ENCODE data around the gene EFS.

The EFS gene, protein sequence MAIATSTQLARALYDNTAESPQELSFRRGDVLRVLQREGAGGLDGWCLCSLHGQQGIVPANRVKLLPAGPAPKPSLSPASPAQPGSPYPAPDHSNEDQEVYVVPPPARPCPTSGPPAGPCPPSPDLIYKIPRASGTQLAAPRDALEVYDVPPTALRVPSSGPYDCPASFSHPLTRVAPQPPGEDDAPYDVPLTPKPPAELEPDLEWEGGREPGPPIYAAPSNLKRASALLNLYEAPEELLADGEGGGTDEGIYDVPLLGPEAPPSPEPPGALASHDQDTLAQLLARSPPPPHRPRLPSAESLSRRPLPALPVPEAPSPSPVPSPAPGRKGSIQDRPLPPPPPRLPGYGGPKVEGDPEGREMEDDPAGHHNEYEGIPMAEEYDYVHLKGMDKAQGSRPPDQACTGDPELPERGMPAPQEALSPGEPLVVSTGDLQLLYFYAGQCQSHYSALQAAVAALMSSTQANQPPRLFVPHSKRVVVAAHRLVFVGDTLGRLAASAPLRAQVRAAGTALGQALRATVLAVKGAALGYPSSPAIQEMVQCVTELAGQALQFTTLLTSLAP

DNA sequence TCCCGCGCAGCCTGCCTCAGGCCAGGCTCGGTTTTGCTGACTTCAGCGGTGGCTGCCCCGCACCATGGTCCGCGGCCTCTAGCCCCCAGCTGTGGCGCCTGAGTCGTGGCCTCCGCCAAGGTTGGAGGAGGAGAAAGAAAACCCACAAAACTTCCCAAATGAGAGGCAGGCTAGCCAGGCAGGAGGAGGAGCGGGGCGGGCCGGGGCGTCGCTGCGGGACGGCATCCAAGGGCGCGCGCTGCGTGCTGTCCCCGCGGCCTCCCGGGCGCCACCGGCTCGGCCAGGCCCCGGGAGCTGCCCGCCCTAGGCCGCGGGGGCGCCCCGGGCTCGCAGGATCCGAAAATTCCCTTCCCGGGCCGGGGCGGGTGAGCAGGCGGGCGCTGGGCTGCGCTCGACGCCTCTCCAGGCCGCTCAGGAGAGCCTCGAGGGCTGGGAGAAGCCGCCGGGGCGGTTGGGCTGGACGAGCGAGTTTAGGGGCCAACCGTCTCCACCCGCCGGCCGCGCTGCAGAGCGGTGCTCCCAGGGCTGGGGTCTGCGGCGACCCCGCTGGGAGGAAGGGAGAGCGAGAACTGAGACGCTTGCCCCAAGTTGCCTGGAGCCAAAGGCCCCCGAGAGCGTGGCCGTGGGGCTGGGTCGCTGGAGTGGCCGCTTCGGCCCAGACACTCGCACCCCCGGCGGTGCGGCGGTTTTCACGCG is at the start of gene EFS:
Gene EFS (minus strand): TSS at position 137 of the 696 bp plus-strand sequence. CDS start 147 bp downstream, outside the sequence.
- no peak within 1 kb of the TSS for H3K4me3 Mint-ChIP-seq
- no peaks in the 10 kb centered on the region for H3K9me3 Mint-ChIP-seq
- H3K27ac Mint-ChIP-seq = no peak within 1 kb of the TSS
- H3K27me3 Mint-ChIP-seq = peaks cover 28% of the 10 kb centered on the region
- peaks cover 2% of the 10 kb centered on the region for H3K4me1 Mint-ChIP-seq
- no peak for ATAC-seq
- no peaks in the 10 kb centered on the region for H3K36me3 Mint-ChIP-seq (ENCODE audit: low read depth)
- no peak for DNase-seq

DNA sequence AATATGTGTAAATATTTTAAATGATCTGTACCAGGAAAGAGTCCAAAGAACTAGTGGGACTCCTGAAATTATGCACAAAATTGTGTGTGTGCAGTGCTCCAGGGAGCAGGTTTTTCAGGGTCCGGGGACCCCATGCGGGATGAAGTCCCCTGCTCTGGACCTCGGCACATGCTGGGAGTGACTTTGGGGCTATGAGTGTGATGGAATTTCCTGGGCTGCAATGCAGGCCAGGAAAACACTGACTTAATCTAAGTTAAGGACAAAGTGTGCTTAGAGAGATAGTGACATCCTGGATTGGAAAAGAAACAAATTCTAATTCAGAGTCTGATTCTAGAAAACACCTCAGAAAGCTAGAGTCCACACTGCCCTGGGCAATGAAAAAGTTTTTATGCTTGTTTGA is 49.3 kb upstream of the EFS start:
- Mint-ChIP-seq H3K36me3 (ENCODE audit: low read depth) (no peaks in the 10 kb centered on the region), H3K27ac (peak overlapping the region; percentile 21), H3K9me3 (no peaks in the 10 kb centered on the region), H3K4me1 (no peaks in the 10 kb centered on the region), H3K27me3 (no peaks in the 10 kb centered on the region), H3K4me3 (no peak overlapping the region)
- DNase-seq = no peak
- ATAC-seq = no peak

DNA sequence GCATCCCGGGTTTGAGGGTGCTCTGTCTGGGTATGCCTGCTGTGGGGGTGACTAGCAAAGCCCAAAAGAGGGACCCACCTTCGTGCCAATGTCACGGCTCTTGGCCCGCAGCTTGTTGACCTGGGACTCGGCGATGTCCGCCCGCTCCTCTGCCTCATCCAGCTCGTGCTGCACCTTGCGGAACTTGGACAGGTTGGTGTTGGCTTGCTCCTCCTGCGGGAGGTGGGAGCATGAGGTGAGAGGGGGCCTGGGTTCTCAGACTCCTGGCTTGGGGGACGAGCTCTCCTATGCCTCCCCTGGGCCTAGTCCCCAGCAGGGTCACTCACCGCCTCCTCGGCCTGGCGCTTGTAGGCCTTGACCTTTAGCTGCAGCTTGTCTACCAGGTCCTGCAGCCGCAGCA is 48.7 kb upstream of the EFS start:
- Mint-ChIP-seq H3K36me3 (ENCODE audit: low read depth) (no peaks in the 10 kb centered on the region), H3K4me3 (no peak overlapping the region), H3K4me1 (no peaks in the 10 kb centered on the region), H3K9me3 (no peaks in the 10 kb centered on the region), H3K27ac (no peak overlapping the region), H3K27me3 (no peaks in the 10 kb centered on the region)
- ATAC-seq = no peak
- DNase-seq = no peak

DNA sequence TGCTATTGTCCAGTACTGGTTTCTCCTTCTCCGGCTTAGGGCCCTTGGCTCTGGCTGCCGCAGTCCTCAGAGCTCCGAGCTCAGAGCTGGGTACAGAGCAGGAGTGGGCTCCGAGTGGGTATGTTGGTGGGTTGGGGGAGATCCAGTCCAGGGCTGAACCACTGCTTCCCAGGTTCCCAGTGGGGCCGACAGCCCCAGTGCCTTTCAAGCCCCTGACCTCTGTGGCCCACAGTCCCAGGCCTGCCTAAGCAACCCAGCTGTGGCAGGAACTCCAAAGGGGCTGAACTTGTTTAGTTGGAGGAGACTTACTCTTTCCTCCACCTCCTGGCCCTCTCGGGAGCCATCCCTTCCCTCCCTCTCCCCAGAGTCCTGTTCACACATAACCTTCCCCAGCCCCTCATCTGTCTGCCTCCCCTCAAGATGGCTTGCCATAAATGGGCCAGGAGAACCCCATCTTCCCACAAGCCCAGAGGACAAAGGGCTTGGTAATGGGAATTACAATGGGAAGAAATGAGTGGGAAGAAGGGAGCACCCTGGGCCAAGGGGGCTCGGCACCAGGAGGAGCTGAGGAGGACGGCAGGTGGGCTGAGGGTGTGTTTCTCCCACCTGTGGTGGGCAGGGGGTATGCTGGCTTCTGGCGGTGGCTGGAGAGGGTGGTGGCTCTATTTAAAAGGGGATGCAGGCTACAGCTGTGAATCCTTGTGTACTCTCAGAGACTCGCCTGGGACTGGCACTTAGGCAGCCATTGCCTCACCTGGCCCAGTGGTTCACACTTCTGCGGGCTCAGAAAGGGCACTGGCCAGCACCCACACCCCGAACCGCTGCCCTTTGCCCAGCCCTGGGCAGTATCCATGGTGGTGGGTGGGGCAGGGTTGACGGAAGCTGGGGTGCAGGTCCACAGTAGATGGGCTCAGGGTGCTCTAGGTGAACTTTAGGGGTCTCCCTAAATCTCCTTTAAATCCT is 46.9 kb upstream of the EFS start:
- ATAC-seq = no peak
- Mint-ChIP-seq H3K4me3 (no peak overlapping the region), H3K36me3 (ENCODE audit: low read depth) (no peaks in the 10 kb centered on the region), H3K27ac (no peak overlapping the region), H3K9me3 (no peaks in the 10 kb centered on the region), H3K27me3 (peaks cover 4% of the 10 kb centered on the region), H3K4me1 (no peaks in the 10 kb centered on the region)
- DNase-seq = no peak

DNA sequence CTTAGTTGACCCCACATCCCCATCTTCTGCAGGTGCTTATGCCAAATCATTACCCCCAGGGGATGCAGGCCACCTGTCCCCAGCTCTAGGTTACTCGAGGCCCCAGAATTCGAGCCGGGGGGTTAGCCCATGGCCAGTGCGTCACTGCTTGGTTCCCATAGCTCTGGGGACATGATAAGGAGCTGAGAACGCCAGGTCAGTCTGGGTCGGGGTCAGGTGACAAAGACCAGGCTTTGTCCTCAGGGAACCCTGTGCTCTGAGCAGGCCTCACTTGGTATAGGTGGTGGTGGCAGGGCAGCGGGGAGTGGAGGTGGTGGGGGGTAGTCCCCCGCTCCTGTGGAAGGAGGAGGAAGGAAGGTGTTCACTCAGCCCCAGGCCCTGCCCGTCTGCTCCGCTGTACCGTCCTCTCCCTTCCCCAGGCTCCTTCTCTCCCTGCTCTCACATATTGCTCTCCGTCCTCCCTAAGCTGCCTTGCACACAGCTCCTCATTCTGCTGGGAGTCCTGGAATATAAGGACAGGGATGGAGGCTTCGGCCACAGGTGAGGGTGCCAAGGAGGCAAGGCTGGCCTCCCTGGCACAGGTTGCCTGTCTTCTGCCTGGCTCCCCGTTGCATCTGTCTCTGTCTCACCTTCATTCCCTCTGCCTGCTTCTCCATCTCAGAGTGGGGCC is 45.1 kb upstream of the EFS start:
- Mint-ChIP-seq H3K27ac (no peak overlapping the region), H3K4me1 (no peaks in the 10 kb centered on the region), H3K36me3 (ENCODE audit: low read depth) (no peaks in the 10 kb centered on the region), H3K9me3 (no peaks in the 10 kb centered on the region), H3K27me3 (peaks cover 6% of the 10 kb centered on the region), H3K4me3 (no peak overlapping the region)
- DNase-seq (no peak), ATAC-seq (no peak)

DNA sequence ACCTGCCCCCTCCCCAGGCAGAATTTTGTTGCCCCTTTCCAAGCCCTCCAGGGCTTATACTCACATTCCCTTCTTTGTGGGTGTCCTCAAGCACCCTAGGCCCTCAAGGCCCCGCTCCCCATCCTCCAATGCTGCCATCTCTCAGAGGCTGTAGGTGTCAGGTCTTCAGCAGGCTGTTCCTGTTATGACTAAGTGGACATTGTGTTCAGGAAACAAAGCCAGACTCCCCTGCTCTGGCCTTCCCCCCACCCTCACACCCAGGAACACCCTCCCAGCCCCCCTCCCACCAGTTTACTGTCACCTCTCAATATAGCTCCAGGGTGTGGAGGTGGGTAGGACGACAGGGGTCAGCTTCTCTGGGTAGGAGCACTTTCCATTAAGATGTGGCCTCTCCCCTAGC is 44.5 kb upstream of the EFS start:
- DNase-seq (no peak), ATAC-seq (no peak)
- peaks cover 6% of the 10 kb centered on the region for H3K27me3 Mint-ChIP-seq
- no peaks in the 10 kb centered on the region for H3K36me3 Mint-ChIP-seq (ENCODE audit: low read depth)
- no peak overlapping the region for H3K4me3 Mint-ChIP-seq
- H3K4me1 Mint-ChIP-seq = no peaks in the 10 kb centered on the region
- H3K9me3 Mint-ChIP-seq = no peaks in the 10 kb centered on the region
- no peak overlapping the region for H3K27ac Mint-ChIP-seq

DNA sequence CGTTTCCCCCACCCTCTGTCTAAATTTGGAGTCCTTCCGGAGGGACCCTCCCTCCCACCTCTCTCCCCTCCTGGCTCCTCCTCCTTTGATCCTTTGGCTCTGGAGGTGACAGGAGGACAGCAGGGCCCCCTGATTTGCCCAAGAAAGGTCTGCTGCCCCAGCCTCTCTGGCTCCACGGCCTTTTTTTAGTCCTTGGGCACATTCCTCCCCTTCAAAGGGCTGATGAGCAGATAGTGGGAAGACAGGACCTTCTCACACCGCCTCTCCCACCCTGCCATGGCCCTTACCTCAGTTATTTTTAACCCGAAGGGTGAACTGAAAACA is 43.3 kb upstream of the EFS start:
- ATAC-seq = no peak
- no peak for DNase-seq
- H3K4me3 Mint-ChIP-seq = no peak overlapping the region
- peaks cover 8% of the 10 kb centered on the region for H3K27me3 Mint-ChIP-seq
- no peak overlapping the region for H3K27ac Mint-ChIP-seq
- no peaks in the 10 kb centered on the region for H3K4me1 Mint-ChIP-seq
- H3K36me3 Mint-ChIP-seq (ENCODE audit: low read depth) = no peaks in the 10 kb centered on the region
- no peaks in the 10 kb centered on the region for H3K9me3 Mint-ChIP-seq

DNA sequence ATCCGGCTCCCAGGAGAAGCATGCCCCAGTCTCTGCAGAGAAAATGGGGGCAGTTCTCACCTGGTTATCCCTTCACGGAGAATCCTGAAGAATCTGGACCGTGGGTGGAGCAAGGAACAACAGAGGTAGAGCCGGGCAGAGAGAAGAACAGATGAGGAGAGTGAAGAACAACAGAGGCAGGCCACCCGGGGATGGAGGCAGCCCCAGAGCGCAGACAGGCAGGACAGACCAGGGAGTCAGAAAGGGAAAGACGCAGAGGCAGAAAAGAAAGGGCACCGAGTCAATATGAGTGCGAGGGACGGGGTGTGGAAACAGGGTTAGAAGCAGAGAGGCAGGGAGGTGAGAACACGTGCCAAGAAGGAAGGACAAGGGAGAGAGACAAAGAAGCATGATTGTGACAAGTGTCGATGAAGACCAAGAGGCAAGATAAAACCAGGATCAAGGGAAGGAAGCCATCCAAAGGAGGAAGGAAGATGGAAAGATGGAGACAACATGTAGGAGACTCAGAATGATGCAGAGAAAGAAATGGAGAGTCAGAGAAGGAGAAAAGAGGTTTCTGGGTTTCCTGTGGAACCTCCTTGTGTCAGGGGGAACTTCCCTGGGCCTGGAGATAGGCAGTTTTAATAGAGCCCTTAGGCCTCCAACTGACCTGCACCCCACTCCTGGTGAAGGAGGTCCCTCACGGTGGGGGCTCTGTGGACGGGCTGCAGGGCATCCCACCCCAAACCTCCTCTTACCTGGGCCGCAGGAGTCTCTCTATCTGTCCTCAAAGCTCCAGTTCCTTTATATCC is 42.7 kb upstream of the EFS start, which contains the start of gene MYH6:
Gene MYH6 (minus strand): TSS at position 758 of the 791 bp plus-strand sequence. CDS start 1,050 bp downstream, outside the sequence.
- H3K27me3 Mint-ChIP-seq = peaks cover 11% of the 10 kb centered on the region
- no peak for ATAC-seq

DNA sequence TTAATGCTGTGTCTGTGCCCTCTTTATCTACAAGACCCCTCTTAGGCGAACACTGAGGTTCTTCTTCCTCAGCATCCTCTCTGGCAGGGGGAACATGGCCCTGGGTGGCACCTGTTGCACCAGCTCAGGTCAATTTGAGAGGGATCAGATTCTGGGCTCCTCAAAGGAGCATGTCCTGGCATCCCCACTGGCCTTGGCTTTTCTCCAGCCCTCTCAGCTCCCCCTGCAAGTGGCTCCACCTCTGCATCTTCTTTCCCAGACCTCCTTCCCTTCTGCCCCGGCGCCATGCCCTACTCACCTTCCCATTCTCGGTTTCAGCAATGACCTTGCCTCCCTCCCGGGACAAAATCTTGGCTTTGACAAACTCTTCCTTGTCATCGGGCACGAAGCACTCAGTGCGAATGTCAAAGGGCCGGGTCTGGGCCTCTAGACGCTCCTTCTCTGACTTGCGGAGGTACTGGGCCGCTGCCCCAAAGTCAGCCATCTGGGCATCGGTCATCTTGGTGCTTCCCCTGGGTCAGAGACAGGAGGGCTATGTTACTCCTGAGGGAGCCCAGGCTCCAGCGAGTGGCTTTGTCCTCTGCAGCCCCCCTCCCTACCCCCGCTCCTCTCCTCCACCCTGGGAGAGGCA is 41.9 kb upstream of the EFS start:
- Mint-ChIP-seq H3K36me3 (ENCODE audit: low read depth) (no peaks in the 10 kb centered on the region), H3K4me1 (no peaks in the 10 kb centered on the region), H3K9me3 (no peaks in the 10 kb centered on the region), H3K27ac (no peak overlapping the region), H3K27me3 (peaks cover 11% of the 10 kb centered on the region), H3K4me3 (no peak overlapping the region)
- no peak for DNase-seq
- ATAC-seq = no peak

More for the DNA sequence above, 42.7 kb upstream of the EFS start, which contains the start of gene MYH6:
- Mint-ChIP-seq H3K9me3 (no peaks in the 10 kb centered on the region), H3K4me1 (no peaks in the 10 kb centered on the region), H3K27ac (no peak within 1 kb of the TSS), H3K4me3 (no peak within 1 kb of the TSS), H3K36me3 (ENCODE audit: low read depth) (no peaks in the 10 kb centered on the region)
- no peak for DNase-seq

DNA sequence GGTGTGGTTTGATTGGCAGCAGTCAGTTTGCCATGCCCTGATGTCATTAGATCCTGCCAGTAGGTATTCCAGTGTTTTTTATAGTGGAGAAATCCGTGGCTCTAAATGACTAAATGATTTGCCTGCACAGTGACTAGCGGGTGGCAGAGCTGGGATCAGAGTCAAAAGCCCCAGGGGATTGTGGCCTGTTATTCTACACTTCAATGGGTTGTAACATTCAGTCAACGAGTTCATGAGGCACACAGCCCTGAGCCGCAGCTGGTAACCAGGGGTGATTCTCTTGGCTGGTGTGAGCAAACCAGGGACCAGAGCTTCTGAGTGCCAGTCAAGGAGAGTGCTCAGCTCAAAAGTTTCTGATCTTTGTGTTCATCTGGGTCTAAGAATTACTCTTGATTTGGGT is 41.3 kb upstream of the EFS start:
- H3K4me3 Mint-ChIP-seq = no peak overlapping the region
- ATAC-seq (no peak), DNase-seq (no peak)
- no peak overlapping the region for H3K27ac Mint-ChIP-seq
- H3K4me1 Mint-ChIP-seq = no peaks in the 10 kb centered on the region
- no peaks in the 10 kb centered on the region for H3K9me3 Mint-ChIP-seq
- no peaks in the 10 kb centered on the region for H3K36me3 Mint-ChIP-seq (ENCODE audit: low read depth)
- H3K27me3 Mint-ChIP-seq = peaks cover 11% of the 10 kb centered on the region

DNA sequence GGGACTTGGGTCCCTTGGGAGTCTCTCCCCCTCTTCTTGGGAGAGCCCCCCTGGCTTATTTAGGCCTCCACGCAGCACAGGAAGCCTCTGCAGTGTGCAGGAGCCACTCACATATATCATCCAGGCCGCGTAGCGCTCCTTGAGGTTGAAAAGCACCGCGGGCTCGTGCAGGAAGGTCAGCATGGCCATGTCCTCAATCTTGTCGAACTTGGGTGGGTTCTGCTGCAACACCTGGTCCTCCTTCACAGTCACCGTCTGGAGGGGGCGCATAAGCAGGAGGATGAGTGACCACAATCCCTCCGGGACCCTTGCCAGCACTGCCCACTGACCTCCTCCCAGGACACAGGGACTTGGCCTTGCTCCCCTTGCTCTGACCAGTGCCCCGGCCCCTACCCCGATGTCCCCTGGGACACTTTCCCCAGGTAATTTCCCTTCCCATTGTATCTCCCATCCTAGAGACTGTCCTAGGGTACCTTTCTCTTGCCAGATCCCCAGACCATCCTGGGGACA is 40.6 kb upstream of the EFS start:
- no peak for ATAC-seq

DNA sequence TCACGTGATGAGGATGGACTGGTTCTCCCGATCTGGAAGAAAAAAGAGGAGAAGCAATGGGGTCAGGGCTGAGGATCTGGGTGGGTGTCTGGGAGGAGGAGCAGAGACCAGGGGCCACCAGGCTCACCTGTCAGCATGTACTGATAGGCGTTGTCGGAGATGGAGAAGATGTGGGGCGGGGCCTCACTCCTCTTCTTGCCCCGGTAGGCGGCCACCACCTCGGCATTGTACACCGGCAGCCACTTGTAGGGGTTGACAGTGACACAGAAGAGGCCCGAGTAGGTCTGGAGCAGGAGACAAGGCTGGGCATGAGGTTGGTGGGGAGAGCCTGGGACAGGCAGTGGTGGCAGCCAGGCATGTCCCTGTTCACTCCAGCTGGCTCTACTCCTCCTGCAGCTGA is 40.1 kb upstream of the EFS start:
- Mint-ChIP-seq H3K36me3 (ENCODE audit: low read depth) (no peaks in the 10 kb centered on the region), H3K4me3 (no peak overlapping the region), H3K9me3 (no peaks in the 10 kb centered on the region), H3K4me1 (no peaks in the 10 kb centered on the region), H3K27me3 (peaks cover 11% of the 10 kb centered on the region), H3K27ac (no peak overlapping the region)
- ATAC-seq = no peak
- no peak for DNase-seq

More for the DNA sequence above, 40.6 kb upstream of the EFS start:
- no peak for DNase-seq
- H3K36me3 Mint-ChIP-seq (ENCODE audit: low read depth) = no peaks in the 10 kb centered on the region
- no peaks in the 10 kb centered on the region for H3K4me1 Mint-ChIP-seq
- no peak overlapping the region for H3K4me3 Mint-ChIP-seq
- no peak overlapping the region for H3K27ac Mint-ChIP-seq
- no peaks in the 10 kb centered on the region for H3K9me3 Mint-ChIP-seq
- H3K27me3 Mint-ChIP-seq = peaks cover 11% of the 10 kb centered on the region

Data from activated naive CD8-positive, alpha-beta T cell treated with anti-CD3 and anti-CD28 coated beads, Interleukin-2, amount 50 U/mL, for 24 hours (primary cell).